ENCODE measurements around the gene MLPH.

The MLPH gene

GRCh38 chr2:237509905-237510304, 22.9 kb downstream of the MLPH start:
- no peaks in the 10 kb centered on the region for H3K27me3 ChIP-seq (ENCODE audit: control insufficient read depth, insufficient read depth, low read length, poor library complexity, severe bottlenecking)
- H3K36me3 ChIP-seq (ENCODE audit: control insufficient read depth, insufficient read depth, low read length): no peaks in the 10 kb centered on the region
- no peak overlapping the region for H3K27ac ChIP-seq (ENCODE audit: insufficient read depth, low read depth, low read length, poor library complexity, severe bottlenecking)
- 89 to 90% methylated on average over 7 of the region's 7 CpGs for WGBS, 2 experiments
- H3K4me3 ChIP-seq (ENCODE audit: insufficient read depth, low read depth, low read length): no peak overlapping the region
- no peaks in the 10 kb centered on the region for H3K9me3 ChIP-seq (ENCODE audit: control insufficient read depth, low read length)
- no peaks in the 10 kb centered on the region for H3K4me1 ChIP-seq (ENCODE audit: control insufficient read depth, insufficient read depth, low read length)

GRCh38 chr2:237510502-237511217, 23.6 kb downstream of the MLPH start:
- Histone ChIP-seq H3K27ac (ENCODE audit: insufficient read depth, low read depth, low read length, poor library complexity, severe bottlenecking) (no peak overlapping the region), H3K27me3 (ENCODE audit: control insufficient read depth, insufficient read depth, low read length, poor library complexity, severe bottlenecking) (no peaks in the 10 kb centered on the region), H3K4me1 (ENCODE audit: control insufficient read depth, insufficient read depth, low read length) (no peaks in the 10 kb centered on the region), H3K4me3 (ENCODE audit: insufficient read depth, low read depth, low read length) (no peak overlapping the region), H3K9me3 (ENCODE audit: control insufficient read depth, low read length) (no peaks in the 10 kb centered on the region), H3K36me3 (ENCODE audit: control insufficient read depth, insufficient read depth, low read length) (no peaks in the 10 kb centered on the region)
- 93 to 94% methylated on average over 21 of the region's 21 CpGs for WGBS, 2 experiments

- no peak overlapping the region for H3K27ac ChIP-seq (ENCODE audit: insufficient read depth, low read depth, low read length, poor library complexity, severe bottlenecking)
Observed at GRCh38 chr2:237511433-237511832, 24.4 kb downstream of the MLPH start.

GRCh38 chr2:237511885-237512405, 24.9 kb downstream of the MLPH start:
- Histone ChIP-seq H3K9me3 (ENCODE audit: control insufficient read depth, low read length) (no peaks in the 10 kb centered on the region), H3K4me1 (ENCODE audit: control insufficient read depth, insufficient read depth, low read length) (no peaks in the 10 kb centered on the region), H3K4me3 (ENCODE audit: insufficient read depth, low read depth, low read length) (no peak overlapping the region), H3K27me3 (ENCODE audit: control insufficient read depth, insufficient read depth, low read length, poor library complexity, severe bottlenecking) (no peaks in the 10 kb centered on the region), H3K36me3 (ENCODE audit: control insufficient read depth, insufficient read depth, low read length) (no peaks in the 10 kb centered on the region), H3K27ac (ENCODE audit: insufficient read depth, low read depth, low read length, poor library complexity, severe bottlenecking) (no peak overlapping the region)
- WGBS, 2 experiments: 93 to 94% methylated on average over 17 of the region's 17 CpGs

More at GRCh38 chr2:237511433-237511832, 24.4 kb downstream of the MLPH start:
- WGBS, 2 experiments: 90 to 93% methylated on average over 1 of the region's 1 CpG
- H3K9me3 ChIP-seq (ENCODE audit: control insufficient read depth, low read length): no peaks in the 10 kb centered on the region
- H3K36me3 ChIP-seq (ENCODE audit: control insufficient read depth, insufficient read depth, low read length): no peaks in the 10 kb centered on the region
- no peaks in the 10 kb centered on the region for H3K4me1 ChIP-seq (ENCODE audit: control insufficient read depth, insufficient read depth, low read length)
- no peak overlapping the region for H3K4me3 ChIP-seq (ENCODE audit: insufficient read depth, low read depth, low read length)
- H3K27me3 ChIP-seq (ENCODE audit: control insufficient read depth, insufficient read depth, low read length, poor library complexity, severe bottlenecking): no peaks in the 10 kb centered on the region

GRCh38 chr2:237512774-237513466, 25.9 kb downstream of the MLPH start:
- H3K27me3 ChIP-seq (ENCODE audit: control insufficient read depth, insufficient read depth, low read length, poor library complexity, severe bottlenecking): no peaks in the 10 kb centered on the region
- no peaks in the 10 kb centered on the region for H3K36me3 ChIP-seq (ENCODE audit: control insufficient read depth, insufficient read depth, low read length)

GRCh38 chr2:237513693-237514092, 26.6 kb downstream of the MLPH start:
- Histone ChIP-seq H3K9me3 (ENCODE audit: control insufficient read depth, low read length) (no peaks in the 10 kb centered on the region), H3K36me3 (ENCODE audit: control insufficient read depth, insufficient read depth, low read length) (no peaks in the 10 kb centered on the region), H3K27ac (ENCODE audit: insufficient read depth, low read depth, low read length, poor library complexity, severe bottlenecking) (peak overlapping the region; percentile 4), H3K4me3 (ENCODE audit: insufficient read depth, low read depth, low read length) (no peak overlapping the region), H3K4me1 (ENCODE audit: control insufficient read depth, insufficient read depth, low read length) (no peaks in the 10 kb centered on the region), H3K27me3 (ENCODE audit: control insufficient read depth, insufficient read depth, low read length, poor library complexity, severe bottlenecking) (no peaks in the 10 kb centered on the region)
- 95 to 97% methylated on average over 9 of the region's 9 CpGs for WGBS, 2 experiments

More at GRCh38 chr2:237512774-237513466, 25.9 kb downstream of the MLPH start:
- Histone ChIP-seq H3K4me3 (ENCODE audit: insufficient read depth, low read depth, low read length) (no peak overlapping the region), H3K9me3 (ENCODE audit: control insufficient read depth, low read length) (no peaks in the 10 kb centered on the region), H3K4me1 (ENCODE audit: control insufficient read depth, insufficient read depth, low read length) (no peaks in the 10 kb centered on the region), H3K27ac (ENCODE audit: insufficient read depth, low read depth, low read length, poor library complexity, severe bottlenecking) (no peak overlapping the region)
- WGBS, 2 experiments: 60 to 63% methylated on average over 14 of the region's 14 CpGs

- no peak overlapping the region for H3K4me3 ChIP-seq (ENCODE audit: insufficient read depth, low read depth, low read length)
- H3K9me3 ChIP-seq (ENCODE audit: control insufficient read depth, low read length): no peaks in the 10 kb centered on the region
- H3K4me1 ChIP-seq (ENCODE audit: control insufficient read depth, insufficient read depth, low read length): no peaks in the 10 kb centered on the region
- WGBS, 2 experiments: 84% methylated on average over 6 of the region's 6 CpGs
- no peaks in the 10 kb centered on the region for H3K27me3 ChIP-seq (ENCODE audit: control insufficient read depth, insufficient read depth, low read length, poor library complexity, severe bottlenecking)
- no peaks in the 10 kb centered on the region for H3K36me3 ChIP-seq (ENCODE audit: control insufficient read depth, insufficient read depth, low read length)
- no peak overlapping the region for H3K27ac ChIP-seq (ENCODE audit: insufficient read depth, low read depth, low read length, poor library complexity, severe bottlenecking)
Observed at GRCh38 chr2:237514474-237515130, 27.6 kb downstream of the MLPH start.

GRCh38 chr2:237515166-237515565, 28.1 kb downstream of the MLPH start:
- no peaks in the 10 kb centered on the region for H3K36me3 ChIP-seq (ENCODE audit: control insufficient read depth, insufficient read depth, low read length)
- no peaks in the 10 kb centered on the region for H3K4me1 ChIP-seq (ENCODE audit: control insufficient read depth, insufficient read depth, low read length)
- no peak overlapping the region for H3K27ac ChIP-seq (ENCODE audit: insufficient read depth, low read depth, low read length, poor library complexity, severe bottlenecking)
- H3K4me3 ChIP-seq (ENCODE audit: insufficient read depth, low read depth, low read length): no peak overlapping the region
- H3K27me3 ChIP-seq (ENCODE audit: control insufficient read depth, insufficient read depth, low read length, poor library complexity, severe bottlenecking): no peaks in the 10 kb centered on the region
- WGBS, 2 experiments: 94 to 95% methylated on average over 16 of the region's 16 CpGs
- no peaks in the 10 kb centered on the region for H3K9me3 ChIP-seq (ENCODE audit: control insufficient read depth, low read length)

- H3K9me3 ChIP-seq (ENCODE audit: control insufficient read depth, low read length): no peaks in the 10 kb centered on the region
- H3K27ac ChIP-seq (ENCODE audit: insufficient read depth, low read depth, low read length, poor library complexity, severe bottlenecking): no peak overlapping the region
- 88 to 92% methylated on average over 6 of the region's 6 CpGs for WGBS, 2 experiments
- H3K27me3 ChIP-seq (ENCODE audit: control insufficient read depth, insufficient read depth, low read length, poor library complexity, severe bottlenecking): no peaks in the 10 kb centered on the region
- no peak overlapping the region for H3K4me3 ChIP-seq (ENCODE audit: insufficient read depth, low read depth, low read length)
- no peaks in the 10 kb centered on the region for H3K36me3 ChIP-seq (ENCODE audit: control insufficient read depth, insufficient read depth, low read length)
- no peaks in the 10 kb centered on the region for H3K4me1 ChIP-seq (ENCODE audit: control insufficient read depth, insufficient read depth, low read length)
Observed at GRCh38 chr2:237515621-237516275, 28.7 kb downstream of the MLPH start.

Data from ectodermal cell (in vitro differentiated cells).